BLaER1 (cell line): ENCODE data around the gene KRTAP4-12.
"Not testable (repeated sequence)": the region's sequence is repeated elsewhere in the genome, so short reads cannot be mapped to it uniquely, and the experiment has no call there.

Experiments used
- H3K27ac ChIP-seq: shearing (Covaris generic); formaldehyde crosslinking; 2 replicates; pipeline ENCODE4 v1.8.1; 2022
- H3K27me3 ChIP-seq: shearing (Covaris generic); formaldehyde crosslinking; 2 replicates; pipeline ENCODE4 v1.8.1; 2022
- H3K36me3 ChIP-seq: shearing (Covaris generic); formaldehyde crosslinking; 2 replicates; pipeline ENCODE4 v1.8.1; 2022
- H3K4me1 ChIP-seq: shearing (Covaris generic); formaldehyde crosslinking; 2 replicates; pipeline ENCODE4 v1.8.1; 2022
- H3K4me2 ChIP-seq: shearing (Covaris generic); formaldehyde crosslinking; 2 replicates; pipeline ENCODE4 v1.8.1; 2022
- H3K4me3 ChIP-seq: shearing (Covaris generic); formaldehyde crosslinking; 2 replicates; pipeline ENCODE4 v1.8.1; 2022
- H3K9ac ChIP-seq: shearing (Covaris generic); formaldehyde crosslinking; 2 replicates; pipeline ENCODE4 v1.8.1; 2022
- H3K9me3 ChIP-seq: shearing (Covaris generic); formaldehyde crosslinking; 2 replicates; pipeline ENCODE4 v1.8.1; 2022
- H4K20me1 ChIP-seq: shearing (Covaris generic); formaldehyde crosslinking; 2 replicates; pipeline ENCODE4 v1.8.1; 2022
- Cebpa-rat ChIP-seq: shearing (Covaris generic); IDR thresholded peaks from 2 replicates; pipeline ENCODE4 v1.8.1; 2022

The KRTAP4-12 gene

DNA sequence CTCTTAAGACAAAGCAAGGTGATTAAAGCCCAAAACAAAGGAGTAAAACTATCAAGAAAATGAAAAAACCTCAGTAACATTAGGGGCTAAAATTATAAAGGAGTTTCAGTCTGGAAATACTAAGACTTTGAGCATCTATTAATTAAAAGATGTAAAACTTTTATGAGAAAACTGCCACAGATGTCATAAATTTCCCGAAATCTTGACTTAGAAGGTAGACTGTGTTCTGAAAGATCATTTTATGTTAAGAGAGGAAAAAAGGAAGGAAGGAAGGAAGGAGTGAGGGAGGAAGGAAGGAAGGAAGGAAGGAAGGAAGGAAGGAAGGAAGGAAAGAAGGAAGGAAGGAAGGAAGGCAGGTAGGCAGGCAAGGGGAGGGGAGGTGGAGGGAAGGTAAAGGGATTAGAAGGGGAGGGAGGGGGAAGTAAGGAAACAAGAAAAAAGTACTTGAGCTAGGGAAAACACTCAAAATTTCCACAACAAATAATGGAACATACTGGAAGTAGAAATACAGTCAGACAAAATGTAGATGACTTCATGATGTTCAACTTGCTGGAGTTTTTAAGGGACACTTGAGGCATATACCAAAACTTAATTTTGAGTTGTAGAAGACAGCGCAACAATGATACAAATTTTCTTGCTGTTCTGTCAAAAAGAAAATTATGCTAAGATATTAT, 23.7 kb upstream of the KRTAP4-12 start:
- Histone ChIP-seq H3K4me2 (no peak overlapping the region), H3K9ac (no peak overlapping the region), H3K27me3 (no peaks in the 10 kb centered on the region), H3K9me3 (peaks cover 18% of the 10 kb centered on the region), H3K27ac (no peak overlapping the region), H4K20me1 (no peaks in the 10 kb centered on the region), H3K4me3 (no peak overlapping the region), H3K36me3 (no peaks in the 10 kb centered on the region), H3K4me1 (no peaks in the 10 kb centered on the region)
- TF ChIP-seq Cebpa-rat, result no peak

- Histone ChIP-seq H3K9ac (no peak overlapping the region), H3K36me3 (no peaks in the 10 kb centered on the region), H3K4me3 (no peak overlapping the region), H3K27me3 (no peaks in the 10 kb centered on the region), H4K20me1 (no peaks in the 10 kb centered on the region), H3K27ac (no peak overlapping the region), H3K4me1 (no peaks in the 10 kb centered on the region), H3K4me2 (no peak overlapping the region), H3K9me3 (peaks cover 41% of the 10 kb centered on the region)
- TF ChIP-seq Cebpa-rat, result no peak
Observed at GRCh38 chr17:41145261-41145660, 21.3 kb upstream of the KRTAP4-12 start.

DNA sequence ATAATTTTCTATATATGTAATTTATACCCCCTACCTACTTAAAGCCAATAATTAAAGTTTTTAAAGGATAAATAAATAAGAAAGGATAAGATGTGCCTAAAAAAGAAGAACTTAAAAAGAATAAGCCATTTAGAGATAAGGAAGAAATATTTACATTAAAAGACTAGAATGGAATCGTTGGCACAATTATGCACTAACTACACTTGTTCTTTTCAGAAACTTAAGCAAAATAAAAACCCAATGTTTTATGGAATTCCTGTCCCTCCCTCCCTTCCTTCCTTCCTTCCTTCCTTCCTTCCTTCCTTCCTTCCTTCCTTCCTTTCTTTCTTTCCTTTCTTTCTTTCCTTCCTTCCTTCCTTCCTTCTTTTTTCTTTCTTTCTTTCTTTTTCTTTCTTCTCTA, 20.9 kb upstream of the KRTAP4-12 start:
- H3K4me3 ChIP-seq, result no peak overlapping the region
- no peaks in the 10 kb centered on the region for H3K4me1 ChIP-seq
- no peak for TF ChIP-seq Cebpa-rat
- H3K9ac ChIP-seq, result no peak overlapping the region
- H3K27me3 ChIP-seq, result no peaks in the 10 kb centered on the region
- H4K20me1 ChIP-seq, result no peaks in the 10 kb centered on the region
- peaks cover 45% of the 10 kb centered on the region for H3K9me3 ChIP-seq
- H3K36me3 ChIP-seq, result no peaks in the 10 kb centered on the region
- H3K27ac ChIP-seq, result no peak overlapping the region
- H3K4me2 ChIP-seq, result no peak overlapping the region

DNA sequence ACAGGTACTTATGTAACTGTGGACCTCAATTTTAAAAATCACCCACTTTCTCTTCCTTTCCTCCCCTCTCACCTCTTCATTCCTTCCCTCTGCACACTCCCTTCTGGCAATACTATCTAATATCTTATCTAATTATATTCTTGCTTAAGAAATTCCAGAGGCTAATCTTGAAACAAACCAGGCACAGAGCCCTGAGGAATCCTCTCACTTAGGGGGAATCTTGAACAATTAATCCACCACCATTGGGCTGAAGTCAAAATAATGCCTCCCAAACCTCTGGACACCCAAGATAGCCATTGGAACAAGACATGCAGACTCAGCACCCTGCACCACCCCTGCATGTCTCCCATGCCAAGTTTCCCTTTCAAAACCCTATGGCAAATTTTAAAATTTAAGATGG, 17.4 kb upstream of the KRTAP4-12 start:
- no peaks in the 10 kb centered on the region for H3K36me3 ChIP-seq
- H3K9ac ChIP-seq, result no peak overlapping the region
- no peak overlapping the region for H3K4me2 ChIP-seq

DNA sequence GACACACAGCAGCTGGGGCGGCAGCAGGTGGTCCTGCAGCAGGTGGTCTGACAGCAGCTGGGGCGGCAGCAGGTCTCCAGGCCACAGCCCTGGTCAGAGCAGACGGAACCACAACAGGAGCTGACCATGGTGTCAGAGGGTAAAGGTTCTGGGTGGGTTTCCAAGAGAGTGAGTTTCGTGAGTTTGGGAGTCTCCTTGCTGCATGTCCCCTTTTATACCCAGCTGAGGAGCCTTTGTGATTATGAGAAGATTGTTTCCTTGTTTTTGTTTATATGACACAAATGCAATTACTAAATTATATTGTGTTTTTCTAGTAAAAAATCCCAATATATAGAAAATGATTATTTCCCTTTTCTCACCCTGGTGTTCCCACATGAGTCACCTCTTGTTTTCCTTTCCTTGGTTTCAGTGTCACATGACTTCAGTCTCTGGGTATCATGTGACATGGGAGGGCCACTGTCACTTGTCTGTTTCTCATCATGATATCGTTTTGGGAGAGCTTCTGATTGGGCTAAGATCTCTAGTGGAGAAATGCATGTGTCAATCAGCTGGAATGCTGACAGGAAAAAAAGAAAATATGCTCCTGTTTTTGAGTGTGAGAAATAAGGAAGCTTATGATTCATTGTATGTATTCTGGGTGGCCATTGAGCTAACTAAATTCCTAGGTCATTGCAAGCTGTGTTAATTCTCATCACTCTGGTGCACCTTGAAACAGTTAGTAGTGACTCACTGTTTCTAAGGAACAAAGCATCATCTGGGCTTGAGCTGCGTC, 16.6 kb upstream of the KRTAP4-12 start, which contains the start of gene KRTAP4-6:
TSS of gene KRTAP4-6 (minus strand) at position 185 of the 772 bp plus-strand sequence. CDS start at position 128, 57 bp downstream.
- Histone ChIP-seq H3K27ac (no peak within 1 kb of the TSS), H4K20me1 (no peaks in the 10 kb centered on the region), H3K4me3 (no peak within 1 kb of the TSS), H3K4me1 (no peaks in the 10 kb centered on the region), H3K9ac (no peak within 1 kb of the TSS), H3K9me3 (peaks cover 55% of the 10 kb centered on the region), H3K4me2 (no peak within 1 kb of the TSS), H3K36me3 (no peaks in the 10 kb centered on the region), H3K27me3 (no peaks in the 10 kb centered on the region)
- TF ChIP-seq Cebpa-rat, result no peak

More for the DNA sequence above, 17.4 kb upstream of the KRTAP4-12 start:
- no peaks in the 10 kb centered on the region for H3K27me3 ChIP-seq
- no peak for TF ChIP-seq Cebpa-rat
- H4K20me1 ChIP-seq, result no peaks in the 10 kb centered on the region
- H3K4me3 ChIP-seq, result no peak overlapping the region
- no peak overlapping the region for H3K27ac ChIP-seq
- H3K9me3 ChIP-seq, result peaks cover 55% of the 10 kb centered on the region
- no peaks in the 10 kb centered on the region for H3K4me1 ChIP-seq

DNA sequence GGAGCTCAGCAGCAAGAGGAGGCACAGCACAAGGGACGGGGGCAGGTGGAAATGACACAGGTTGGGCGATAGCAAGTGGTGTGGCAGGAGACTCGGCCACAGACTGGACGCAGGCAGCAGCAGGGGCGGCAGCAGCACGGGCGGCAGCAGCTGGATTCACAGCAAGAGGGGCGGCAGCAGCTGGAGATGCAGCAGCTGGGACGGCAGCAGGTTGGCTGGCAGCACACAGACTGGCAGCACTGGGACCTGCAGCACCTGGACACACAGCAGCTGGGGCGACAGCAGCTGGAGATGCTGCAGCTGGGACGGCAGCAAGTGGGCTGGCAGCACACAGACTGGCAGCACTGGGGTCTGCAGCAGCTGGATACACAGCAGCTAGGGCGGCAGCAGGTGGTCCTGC, 15.9 kb upstream of the KRTAP4-12 start:
- H3K9ac ChIP-seq, H3K27me3 ChIP-seq, H3K4me2 ChIP-seq, H3K36me3 ChIP-seq, H3K27ac ChIP-seq, H4K20me1 ChIP-seq, H3K4me1 ChIP-seq, H3K4me3 ChIP-seq: not testable (repeated sequence)
- H3K9me3 ChIP-seq, result peaks cover 55% of the 10 kb centered on the region

DNA sequence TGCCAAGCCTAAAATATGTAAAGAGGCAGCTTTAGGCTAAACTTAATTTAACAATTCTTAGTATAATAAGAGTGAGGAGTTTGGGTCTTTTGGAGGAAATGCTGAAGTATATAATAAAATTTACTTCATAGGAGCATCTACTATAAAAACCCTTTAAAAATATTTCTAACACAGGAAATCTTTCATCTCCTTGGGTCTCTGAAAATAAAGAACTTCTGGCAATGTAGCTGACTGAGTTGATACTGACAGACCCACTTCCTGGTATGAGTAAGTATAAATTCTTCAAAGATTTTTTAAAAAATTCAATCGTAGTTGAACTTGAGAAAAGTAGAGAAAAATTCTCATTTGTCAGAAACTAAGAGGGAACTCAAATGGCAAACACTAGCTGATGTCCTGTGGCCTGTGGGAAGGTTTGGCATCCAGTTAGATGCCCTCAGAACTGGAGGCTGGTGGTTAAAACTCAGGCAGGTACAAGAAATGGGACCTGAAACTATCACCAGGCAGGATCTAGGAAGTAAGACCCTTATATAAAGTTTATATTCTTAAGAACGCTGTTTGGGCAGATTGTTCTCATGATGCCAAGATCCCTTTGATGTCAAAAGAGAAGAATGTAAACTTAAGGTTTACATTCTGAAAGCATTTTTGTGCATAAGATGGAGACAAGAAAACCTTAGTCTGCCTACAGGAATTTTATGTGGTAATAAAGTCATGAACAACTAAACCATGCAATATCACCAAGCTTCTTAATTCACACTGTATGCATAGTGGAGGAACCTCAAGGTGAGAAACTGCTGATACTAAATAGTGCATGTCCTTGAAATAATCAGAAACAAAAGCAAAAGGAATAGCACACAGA, 10.1 kb upstream of the KRTAP4-12 start:
- Histone ChIP-seq H3K4me2 (peak overlapping the region; percentile 55), H3K9ac (no peak overlapping the region), H3K27me3 (no peaks in the 10 kb centered on the region), H3K9me3 (peaks cover 3% of the 10 kb centered on the region; the same call in 1 of the 2 replicates), H3K27ac (peak overlapping the region; percentile 58), H3K4me3 (no peak overlapping the region), H4K20me1 (no peaks in the 10 kb centered on the region), H3K36me3 (no peaks in the 10 kb centered on the region), H3K4me1 (peaks cover 15% of the 10 kb centered on the region)
- no peak for TF ChIP-seq Cebpa-rat

GRCh38 chr17:41131979-41132378, 8.0 kb upstream of the KRTAP4-12 start:
- H3K9me3 ChIP-seq, result 0 out of 2 replicates have a peak, but pooled peaks cover 2% of the 10 kb centered on the region
- no peak overlapping the region for H3K27ac ChIP-seq
- no peaks in the 10 kb centered on the region for H3K27me3 ChIP-seq
- H3K4me2 ChIP-seq, result no peak overlapping the region
- no peak overlapping the region for H3K9ac ChIP-seq
- peaks cover 15% of the 10 kb centered on the region for H3K4me1 ChIP-seq
- no peaks in the 10 kb centered on the region for H4K20me1 ChIP-seq
- H3K36me3 ChIP-seq, result no peaks in the 10 kb centered on the region
- no peak overlapping the region for H3K4me3 ChIP-seq
- no peak for TF ChIP-seq Cebpa-rat

DNA sequence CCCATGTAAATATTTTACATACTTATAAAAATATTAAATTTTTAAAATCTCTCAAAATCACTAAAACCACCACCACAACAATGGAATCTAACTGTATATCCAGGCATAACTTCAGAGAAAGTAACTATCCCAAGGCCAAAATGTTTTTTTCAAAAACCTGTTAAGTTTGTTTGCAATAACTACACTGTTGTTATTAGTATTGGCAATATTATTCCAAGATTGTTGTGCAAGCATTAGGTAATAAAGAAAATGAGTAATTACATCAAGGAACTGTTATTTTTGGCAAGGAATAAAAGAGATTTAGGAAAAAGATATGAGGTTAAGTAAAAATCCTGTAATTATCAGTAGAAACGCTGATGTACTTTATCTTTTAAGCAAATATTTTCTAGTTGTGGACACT, 3.4 kb upstream of the KRTAP4-12 start:
- H3K9ac ChIP-seq, result no peak overlapping the region
- H3K27ac ChIP-seq, result no peak overlapping the region
- peaks cover 15% of the 10 kb centered on the region for H3K9me3 ChIP-seq

More for the DNA sequence above, 3.4 kb upstream of the KRTAP4-12 start:
- H3K27me3 ChIP-seq, result no peaks in the 10 kb centered on the region
- no peaks in the 10 kb centered on the region for H4K20me1 ChIP-seq
- no peak overlapping the region for H3K4me3 ChIP-seq
- H3K4me2 ChIP-seq, result no peak overlapping the region
- peaks cover 24% of the 10 kb centered on the region for H3K4me1 ChIP-seq
- H3K36me3 ChIP-seq, result no peaks in the 10 kb centered on the region
- TF ChIP-seq Cebpa-rat, result no peak
